Body of pancreas (tissue), 4 donors: ENCODE measurements around the gene BTNL9. TPM values are rescaled to one million over a fixed set of nuclear protein-coding genes. Genes with fewer than 3 reads are reported as not detected.

Experiments
- ATAC-seq: fragments of 150-250 bp; one replicate; pipeline ENCODE4 v1.9.1; 2016
- DNase-seq, 4 donors: peaks; one replicate each; pipeline ENCODE4 v3.0.0-alpha.2; 2019
- H3K27ac ChIP-seq, 4 donors: fragments of 200-600 bp; sonication (generic); 1 replicate in 3 of 4; 2 replicates in 1 of 4; pipeline versions ENCODE4 v1.5.1 to v1.6.1; 2016 to 2019; ENCODE audit warnings: mild to moderate bottlenecking in 1 of 4, mixed read lengths in 1 of 4, moderate library complexity in 1 of 4
- H3K27me3 ChIP-seq, 2 donors: fragments of 200-600 bp; sonication (generic); one replicate each; pipeline ENCODE4 v1.6.0; 2016; ENCODE audit warnings: mild to moderate bottlenecking in 1 of 2
- H3K36me3 ChIP-seq, 2 donors: fragments of 200-600 bp; sonication (generic); replicated peaks in 1 of 2; 2 replicates each; pipeline ENCODE4 v1.5.1; 2016; ENCODE audit warnings: low read depth in 2 of 2; ENCODE audit not compliant: insufficient read depth in 1 of 2
- H3K4me1 ChIP-seq: fragments of 200-600 bp; sonication (generic); one replicate; pipeline ENCODE4 v1.6.0; 2016
- H3K4me3 ChIP-seq, 2 donors: fragments of 200-600 bp; sonication (generic); 1 replicate in 1 of 2; 2 replicates in 1 of 2; pipeline ENCODE4 v1.5.1; 2016 to 2019
- H3K9me3 ChIP-seq, 3 donors: fragments of 200-600 bp; sonication (generic); 1 replicate in 2 of 3; 2 replicates in 1 of 3; pipeline ENCODE4 v1.5.1; 2016
- CTCF ChIP-seq, 7 experiments: fragments of 450-650 bp in 4 of 7; fragments of 200-600 bp in 3 of 7; sonication (generic) in 3 of 7; IDR thresholded peaks; one replicate each; pipeline ENCODE4 v1.5.1; 2016 to 2019; ENCODE audit warnings: antibody characterized with exemption in 7 of 7
- POLR2A ChIP-seq, 3 donors: fragments of 450-650 bp; IDR thresholded peaks; one replicate each; pipeline ENCODE4 v1.6.1; 2016; ENCODE audit warnings: antibody characterized with exemption in 3 of 3, mild to moderate bottlenecking in 2 of 3
- WGBS, 2 donors: methylation state at CpG; one replicate each; pipeline ENCODE4 v1.1.5; 2017; 5-methylcytosine and 5-hydroxymethylcytosine counted together
- intact Hi-C: fragments of 100-400 bp; cut with DNase I; formaldehyde crosslinking; loops from one replicate; pipeline ENCODE4 v1.15.1; 2023
- total RNA-seq, 2 donors: library from RNA; depleted of rRNA; stranded (reverse); fragments of >200 nt; gene quantifications; one replicate each; pipeline ENCODE4 v1.1.0, GENCODE V29; 2016

Gene BTNL9
- total RNA-seq, 2 donors from 2014 or later = 20.2 to 41.5 TPM

GRCh38 chr5:181052672-181053487 lies 12.8 kb downstream of the BTNL9 start:
- intact Hi-C loops = no loop called here
- peak overlapping the region in 2 of 4 donors; percentile 32 to 44 for H3K27ac ChIP-seq
- WGBS, 2 donors = 0 to 3% methylated on average over 8 to 82 of the region's 120 CpGs
- no peak for TF ChIP-seq CTCF (IDR thresholded peaks at IDR 0.05)
- TF ChIP-seq POLR2A (IDR thresholded peaks at IDR 0.05) = no peak
- H3K36me3 ChIP-seq = no peaks in the 10 kb centered on the region
- peak overlapping the region in 1 of 2 donors; percentile 36 for H3K4me3 ChIP-seq
- H3K27me3 ChIP-seq = peaks cover 0 to 7% of the 10 kb centered on the region in 2 donors
- peak; percentile 65 for ATAC-seq
- peaks cover 23% of the 10 kb centered on the region for H3K4me1 ChIP-seq
- no peaks in the 10 kb centered on the region for H3K9me3 ChIP-seq
- DNase-seq = peak in 2 of 4 donors; percentile 26 to 46

GRCh38 chr5:181053488-181054121 lies 13.5 kb downstream of the BTNL9 start:
- Histone ChIP-seq H3K27ac (no peak overlapping the region), H3K27me3 (peaks cover 0 to 7% of the 10 kb centered on the region in 2 donors), H3K4me3 (peak overlapping the region in 1 of 2 donors; percentile 36), H3K36me3 (no peaks in the 10 kb centered on the region), H3K4me1 (peaks cover 23% of the 10 kb centered on the region), H3K9me3 (no peaks in the 10 kb centered on the region)
- peak; percentile 35 for ATAC-seq
- intact Hi-C loops = no loop called here
- TF ChIP-seq CTCF (IDR thresholded peaks at IDR 0.05) (no peak), POLR2A (IDR thresholded peaks at IDR 0.05) (no peak)
- peak in 1 of 4 donors; percentile 29 for DNase-seq
- 2% methylated on average over 19 to 45 of the region's 45 CpGs for WGBS, 2 donors

- DNase-seq (no peak), ATAC-seq (no peak)
- intact Hi-C loops = no loop called here
- peaks cover 25% of the 10 kb centered on the region for H3K4me1 ChIP-seq
- TF ChIP-seq POLR2A (IDR thresholded peaks at IDR 0.05) = no peak
- no peak for TF ChIP-seq CTCF (IDR thresholded peaks at IDR 0.05)
- no peak overlapping the region for H3K4me3 ChIP-seq
- H3K27ac ChIP-seq = no peak overlapping the region
- no peaks in the 10 kb centered on the region for H3K9me3 ChIP-seq
- 17 to 41% methylated on average over 7 of the region's 7 CpGs for WGBS, 2 donors
- H3K27me3 ChIP-seq = peaks cover 0 to 7% of the 10 kb centered on the region in 2 donors
- no peaks in the 10 kb centered on the region for H3K36me3 ChIP-seq
These were observed 14.1 kb downstream of the BTNL9 start for GRCh38 chr5:181054138-181054537.

GRCh38 chr5:181054871-181055459 lies 14.9 kb downstream of the BTNL9 start:
- Histone ChIP-seq H3K27ac (no peak overlapping the region), H3K9me3 (no peaks in the 10 kb centered on the region), H3K4me3 (no peak overlapping the region), H3K4me1 (peaks cover 32% of the 10 kb centered on the region), H3K27me3 (peaks cover 0 to 8% of the 10 kb centered on the region in 2 donors), H3K36me3 (no peaks in the 10 kb centered on the region)
- no peak for DNase-seq
- intact Hi-C loops = no loop called here
- 63 to 78% methylated on average over 5 to 7 of the region's 7 CpGs for WGBS, 2 donors
- no peak for ATAC-seq
- TF ChIP-seq CTCF (IDR thresholded peaks at IDR 0.05) (no peak), POLR2A (IDR thresholded peaks at IDR 0.05) (no peak)
